K562 (cell line): ENCODE data around the gene TGFB2. TPM values are rescaled to one million over a fixed set of nuclear protein-coding genes. Genes with fewer than 3 reads are reported as not detected.

Source experiments
- ATAC-seq: fragments of 200-7000 bp; cut with Tn5 transposase; 3 replicates; pipeline ENCODE4 v1.9.1; 2020; ENCODE audit warnings: moderate library complexity
- BruUV-seq: library from RNA; stranded (reverse); fragments of 400-500 nt; replicated peaks from 2 replicates; lab custom pipeline; 2021; lab: Mats Ljungman, UMichigan
- CTCF ChIA-PET: fragments of 300-600 bp; formaldehyde crosslinking; extraction: SDS; loops from one replicate; lab custom pipeline; 2021; ENCODE audit warnings: low intra/inter-chr PET ratio; lab: Yijun Ruan, JAX
- POLR2A ChIA-PET: fragments of 300-600, 350-650 bp; sonication (Branson Sonifier 250); formaldehyde crosslinking; extraction: SDS; loops from one replicate; lab custom pipeline; 2021; ENCODE audit warnings: antibody characterized with exemption, inconsistent platforms; lab: Yijun Ruan, JAX
- DNase-seq, 4 experiments: peaks; one replicate each; pipeline versions ENCODE4 v3.0.0 to v3.0.0-alpha.2; 2011 to 2018; ENCODE audit warnings: low spot score in 3 of 4, mixed read lengths in 3 of 4; ENCODE audit errors: extremely low read depth in 1 of 4
- FAIRE-seq: peaks from 2 replicates; lab custom pipeline; 2011; peaks lifted over from hg19 to GRCh38; lab: Jason Lieb, UNC
- H2AFZ ChIP-seq: 2 replicates; pipeline ENCODE4 v1.6.0; 2011; ENCODE audit warnings: low read depth, low read length, control low read depth, inconsistent platforms
- H3K27ac ChIP-seq: fragments of 200-600 bp; 3 replicates; pipeline ENCODE4 v1.8.0; 2011; ENCODE audit warnings: low read depth, mild to moderate bottlenecking, control low read depth, inconsistent platforms, low read length, moderate library complexity, mixed read lengths; ENCODE audit errors: extremely low read depth
- H3K27me3 ChIP-seq, 2 experiments: fragments of 300-600 bp in 1 of 2; 2 replicates in 1 of 2; 3 replicates in 1 of 2; pipeline versions ENCODE4 v1.6.0 to v1.8.0; 2011; ENCODE audit warnings: inconsistent platforms in 2 of 2, low read length in 2 of 2, mild to moderate bottlenecking in 1 of 2, mixed read lengths in 1 of 2, moderate library complexity in 1 of 2; ENCODE audit not compliant: control insufficient read depth in 2 of 2, insufficient read depth in 2 of 2
- H3K36me3 ChIP-seq: fragments of 300-600 bp; 3 replicates; pipeline ENCODE4 v1.8.0; 2011; ENCODE audit warnings: mild to moderate bottlenecking, low read length, inconsistent platforms; ENCODE audit not compliant: control insufficient read depth, insufficient read depth
- H3K4me1 ChIP-seq, 2 experiments: fragments of 200-600 bp in 1 of 2; replicated peaks in 1 of 2; 2 replicates in 1 of 2; 3 replicates in 1 of 2; pipeline versions ENCODE4 v1.5.1 to v1.8.0; 2011; ENCODE audit warnings: inconsistent platforms in 2 of 2, low read length in 2 of 2, mild to moderate bottlenecking in 1 of 2, mixed read lengths in 1 of 2, moderate library complexity in 1 of 2; ENCODE audit not compliant: control insufficient read depth in 2 of 2, insufficient read depth in 2 of 2
- H3K4me2 ChIP-seq: 2 replicates; pipeline ENCODE4 v1.6.1; 2011; ENCODE audit warnings: low read length, control low read depth, inconsistent platforms, mixed read lengths; ENCODE audit not compliant: insufficient read depth
- H3K4me3 ChIP-seq: fragments of 200-600 bp; sonication (generic), shearing (Covaris generic); 2 replicates; pipeline ENCODE4 v1.5.1; 2016; ENCODE audit warnings: control low read depth, inconsistent platforms
- H3K79me2 ChIP-seq: fragments of 200-600 bp; 3 replicates; pipeline ENCODE4 v1.8.0; 2011; ENCODE audit warnings: low read length, inconsistent platforms; ENCODE audit not compliant: control insufficient read depth, insufficient read depth
- H3K9ac ChIP-seq, 2 experiments: 2 replicates each; pipeline versions ENCODE4 v1.6.0 to v1.6.1; 2011; ENCODE audit warnings: low read depth in 2 of 2, low read length in 2 of 2, control low read depth in 1 of 2, inconsistent platforms in 1 of 2, mild to moderate bottlenecking in 1 of 2, mixed read lengths in 1 of 2; ENCODE audit not compliant: insufficient read depth in 1 of 2
- H3K9me1 ChIP-seq: one replicate; pipeline ENCODE4 v1.6.0; 2011; ENCODE audit warnings: inconsistent platforms, mild to moderate bottlenecking, low read length, moderate library complexity; ENCODE audit not compliant: control insufficient read depth, insufficient read depth
- H3K9me3 ChIP-seq: replicated peaks from 2 replicates; pipeline ENCODE4 v1.5.1; 2011; ENCODE audit warnings: low read depth, low read length, inconsistent platforms; ENCODE audit not compliant: control insufficient read depth, insufficient read depth
- H4K20me1 ChIP-seq: replicated peaks from 2 replicates; pipeline ENCODE4 v1.6.1; 2011; ENCODE audit warnings: low read length, inconsistent platforms, mixed read lengths; ENCODE audit not compliant: control insufficient read depth, insufficient read depth
- ARID4B ChIP-seq: sonication (generic); formaldehyde crosslinking; IDR thresholded peaks from 2 replicates; pipeline ENCODE4 v1.8.0; 2022; ENCODE audit warnings: mild to moderate bottlenecking, missing genetic modification reagents
- CREB3 ChIP-seq: fragments of 450-650 bp; conservative IDR thresholded peaks from 2 replicates; pipeline ENCODE4 v1.6.1; 2016; ENCODE audit warnings: missing genetic modification characterization, low read depth, mild to moderate bottlenecking, missing compliant biosample characterization, moderate library complexity
- KDM4B ChIP-seq, 2 experiments: fragments of 450-650 bp in 1 of 2; sonication (generic) in 1 of 2; IDR thresholded peaks; 2 replicates each; pipeline ENCODE4 v1.6.1; 2016 to 2017; ENCODE audit warnings: borderline replicate concordance in 2 of 2, antibody characterized with exemption in 1 of 2, low read depth in 1 of 2, mild to moderate bottlenecking in 1 of 2
- RNF219 ChIP-seq: fragments of 250-450 bp; sonication (Bioruptor Pico); IDR thresholded peaks from 2 replicates; pipeline ENCODE4 v1.5.0; 2022; ENCODE audit warnings: mild to moderate bottlenecking
- SMARCC2 ChIP-seq: fragments of 450-650 bp; IDR thresholded peaks from 2 replicates; pipeline ENCODE4 v1.6.1; 2017; ENCODE audit warnings: antibody characterized with exemption, moderate library complexity, mild to moderate bottlenecking, low read depth
- SP2 ChIP-seq: IDR thresholded peaks from 2 replicates; pipeline ENCODE4 v1.6.1; 2011; ENCODE audit warnings: mild to moderate bottlenecking, low read depth, low read length, moderate library complexity; ENCODE audit not compliant: poor library complexity, severe bottlenecking; ENCODE audit errors: extremely low read depth
- VEZF1 ChIP-seq: fragments of 200-800 bp; sonication (Bioruptor generic); IDR thresholded peaks from 2 replicates; pipeline ENCODE4 v1.6.1; 2017; ENCODE audit warnings: missing genetic modification characterization, missing compliant biosample characterization
- ZNF280A ChIP-seq: fragments of 450-650 bp; IDR thresholded peaks from 2 replicates; pipeline ENCODE4 v1.6.1; 2018; ENCODE audit warnings: mild to moderate bottlenecking, low read depth; ENCODE audit not compliant: partially characterized antibody
- ZNF707 ChIP-seq: fragments of 250-450 bp; sonication (Bioruptor Pico); conservative IDR thresholded peaks from 2 replicates; pipeline ENCODE4 v1.8.0; 2022; ENCODE audit warnings: inconsistent platforms, mild to moderate bottlenecking, moderate library complexity
- ZNF778 ChIP-seq: fragments of 450-650 bp; formaldehyde crosslinking; IDR thresholded peaks from 2 replicates; pipeline ENCODE4 v1.4.0; 2020; ENCODE audit warnings: mild to moderate bottlenecking, moderate library complexity
- WGBS: fragments of 100-300 bp; shearing (Covaris generic); methylation state at CpG from one replicate; pipeline ENCODE4 v1.1.6; 2016; ENCODE audit warnings: low coverage, mixed read lengths; ENCODE audit not compliant: insufficient coverage; ENCODE audit errors: missing lambda C conversion rate; 5-methylcytosine and 5-hydroxymethylcytosine counted together
- in situ Hi-C: fragments of 300-500 bp; cut with MboI; formaldehyde crosslinking; loops from 4 replicates; pipeline ENCODE4 v1.15.0; 2018; ENCODE audit warnings: inconsistent platforms, mixed read lengths
- intact Hi-C: fragments of 100-400 bp; cut with micrococcal nuclease; formaldehyde crosslinking; loops from 2 replicates; pipeline ENCODE4 v1.14.2; 2022
- polyA plus RNA-seq, 8 experiments: library from polyadenylated mRNA; depleted of rRNA in 4 of 8; stranded (reverse) in 5 of 8; unstranded in 3 of 8; fragments of >200 nt; fragmentation: Nextera tagmentation in 2 of 8; fragmentation: Illumina TruSeq in 1 of 8; extraction: Ambion mirVana in 2 of 8; extraction: Trizol in 1 of 8; gene quantifications; 2 replicates each; pipeline versions ENCODE4 v1.2.1 to v1.2.3, GENCODE V29; 2011 to 2014; ENCODE audit warnings: inconsistent platforms in 1 of 8, missing spikeins in 1 of 8
- total RNA-seq, 7 experiments: library from RNA; depleted of rRNA in 6 of 7; stranded (reverse); fragments of >200 nt in 6 of 7; fragmentation: Illumina TruSeq in 2 of 7; extraction: Trizol in 2 of 7; gene quantifications; 2 replicates each; pipeline versions ENCODE4 v1.2.1 to v1.2.3, GENCODE V29; 2011 to 2021; ENCODE audit warnings: low replicate concordance in 1 of 7

Gene TGFB2
- total and polyA plus RNA-seq, 9 of the 15 experiments (the other 6 are each of a cell fraction or from before 2014, with no cell fraction given), result 0.03 to 0.41 (median 0.11) TPM; not detected in 3

- Histone ChIP-seq H3K9me3 (no peaks in the 10 kb centered on the region), H4K20me1 (no peaks in the 10 kb centered on the region), H3K4me3 (no peak overlapping the region), H3K27ac (no peak overlapping the region), H3K79me2 (no peaks in the 10 kb centered on the region), H2AFZ (no peak overlapping the region), H3K4me2 (no peak overlapping the region), H3K9me1 (no peaks in the 10 kb centered on the region), H3K9ac (no peak overlapping the region), H3K27me3 (no peaks in the 10 kb centered on the region), H3K36me3 (no peaks in the 10 kb centered on the region; the same call in 2 of the 3 replicates), H3K4me1 (peaks cover 5 to 15% of the 10 kb centered on the region in 2 experiments; a peak in 3 of 5 replicates)
- CTCF ChIA-PET, result no interaction called here
- FAIRE-seq (no peak), ATAC-seq (no peak), DNase-seq (no peak)
- intact Hi-C loops (no loop called here), in situ Hi-C loops (loop anchor here (25.0 kb wide), 1 partner anchor 1470 kb away; no protein-coding TSS in a partner anchor)
- POLR2A ChIA-PET, result no interaction called here
- WGBS, result 87% methylated on average over 4 of the region's 4 CpGs
- BruUV-seq, result no TSS peak
- no peak for TF ChIP-seq CREB3 (tag)
- TF ChIP-seq ZNF778 (CRISPR knock-in tag), result no peak
- TF ChIP-seq VEZF1 (CRISPR knock-in tag), result no peak
- TF ChIP-seq SP2, result no peak
- TF ChIP-seq ZNF280A, result no peak
- TF ChIP-seq ARID4B (CRISPR knock-in tag), result no peak
- TF ChIP-seq RNF219 (CRISPR knock-in tag), result no peak
- no peak for TF ChIP-seq KDM4B (IDR thresholded peaks at IDR 0.05; ENCODE audit: borderline replicate concordance in 2 of 2, low read depth in 1 of 2)
- no peak for TF ChIP-seq SMARCC2
- TF ChIP-seq ZNF707 (CRISPR knock-in tag), result no peak
Observed at GRCh38 chr1:218342091-218342490, 3.0 kb upstream of the TGFB2 start.
